Testis (tissue), 2 donors: ENCODE results near the gene OTOG.

ENCODE experiments used
- CTCF ChIP-seq, 3 experiments: fragments of 450-650 bp in 2 of 3; fragments of 200-600 bp in 1 of 3; sonication (generic) in 1 of 3; IDR thresholded peaks; one replicate each; pipeline ENCODE4 v1.5.1; 2016 to 2019; ENCODE audit warnings: antibody characterized with exemption in 3 of 3, mild to moderate bottlenecking in 2 of 3, moderate library complexity in 1 of 3
- POLR2A ChIP-seq: fragments of 450-650 bp; IDR thresholded peaks from one replicate; pipeline ENCODE4 v1.6.1; 2017; ENCODE audit warnings: antibody characterized with exemption, mild to moderate bottlenecking, moderate library complexity

GRCh38 chr11:17580271-17580670 is 33.2 kb downstream of the OTOG start:
- TF ChIP-seq CTCF (IDR thresholded peaks at IDR 0.05) = no peak
- TF ChIP-seq POLR2A = no peak
